Fibroblast of the conjunctiva (primary cell): ENCODE data around the gene TUBA1A.
"Not testable (repeated sequence)": the region's sequence is repeated elsewhere in the genome, so short reads cannot be mapped to it uniquely, and the experiment has no call there.

Experiments
- DNase-seq: peaks from one replicate; pipeline ENCODE4 v3.0.0-alpha.2; 2010; ENCODE audit warnings: low read depth

The TUBA1A gene

DNA sequence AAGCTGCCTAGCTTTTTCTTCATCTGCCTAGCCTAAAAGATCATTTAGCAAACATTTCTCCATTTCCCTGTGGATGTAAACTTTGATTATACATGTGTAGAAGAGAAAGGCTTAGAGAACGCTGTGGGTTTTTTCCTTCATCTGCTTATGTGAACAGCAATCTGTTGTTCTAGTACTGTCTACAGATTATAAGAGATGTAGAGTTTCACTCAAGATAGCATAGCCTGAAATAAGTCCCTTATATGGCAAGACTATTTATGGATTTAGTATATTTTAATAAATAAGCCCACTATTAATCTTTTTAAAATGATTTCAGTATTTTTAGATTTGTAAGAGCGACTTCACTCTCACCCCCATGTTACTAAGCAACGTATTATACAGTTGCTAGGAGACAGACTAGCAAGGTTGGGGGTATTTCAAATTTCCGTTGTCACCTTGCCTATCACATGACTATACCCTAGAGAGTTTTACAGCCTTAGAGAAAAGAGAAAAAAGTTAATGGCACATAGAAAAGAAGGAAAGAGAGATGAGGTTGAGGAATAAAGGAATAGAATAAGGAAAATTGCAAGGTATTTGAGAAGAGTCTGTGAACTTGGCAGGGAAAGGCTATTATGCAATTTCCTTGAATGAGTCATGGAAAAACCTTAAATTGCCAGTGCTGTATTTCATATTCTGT is 12.2 kb upstream of the TUBA1A start:
- DNase-seq = peak; percentile 74

DNA sequence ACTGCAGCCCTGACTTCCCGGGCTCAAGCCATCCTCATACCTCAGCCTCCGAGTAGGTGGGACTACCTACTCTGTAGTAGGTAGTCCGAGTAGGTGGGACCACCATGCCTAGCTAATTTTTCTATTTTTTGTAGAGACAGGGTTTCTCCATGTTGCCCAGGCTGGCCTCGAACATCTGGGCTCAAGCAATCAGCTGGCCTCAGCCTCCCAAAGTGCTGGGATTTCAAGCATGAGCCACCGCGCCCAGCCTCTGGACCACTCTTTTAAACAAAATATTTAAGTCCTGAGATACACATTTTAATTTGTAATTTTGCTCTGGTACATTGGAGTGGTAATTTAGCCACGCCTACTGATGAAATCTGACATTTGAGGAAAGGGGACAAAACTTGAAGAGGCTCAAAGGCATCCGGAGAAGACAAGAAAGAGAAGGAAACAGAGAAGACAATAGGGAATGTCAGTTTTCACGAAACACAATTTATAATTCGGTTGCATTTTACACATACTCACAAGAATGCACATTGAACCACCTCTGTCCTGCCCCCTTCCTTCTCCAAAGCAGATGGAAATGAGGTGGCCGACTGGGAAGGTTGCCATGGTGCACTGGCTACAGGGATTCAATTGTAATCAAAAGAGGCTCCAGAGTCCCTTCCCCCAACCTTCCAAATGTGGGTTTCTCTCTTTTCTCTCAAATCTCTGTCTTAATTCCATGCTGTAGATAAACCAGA is 9.7 kb upstream of the TUBA1A start:
- DNase-seq = peak; percentile 68

DNA sequence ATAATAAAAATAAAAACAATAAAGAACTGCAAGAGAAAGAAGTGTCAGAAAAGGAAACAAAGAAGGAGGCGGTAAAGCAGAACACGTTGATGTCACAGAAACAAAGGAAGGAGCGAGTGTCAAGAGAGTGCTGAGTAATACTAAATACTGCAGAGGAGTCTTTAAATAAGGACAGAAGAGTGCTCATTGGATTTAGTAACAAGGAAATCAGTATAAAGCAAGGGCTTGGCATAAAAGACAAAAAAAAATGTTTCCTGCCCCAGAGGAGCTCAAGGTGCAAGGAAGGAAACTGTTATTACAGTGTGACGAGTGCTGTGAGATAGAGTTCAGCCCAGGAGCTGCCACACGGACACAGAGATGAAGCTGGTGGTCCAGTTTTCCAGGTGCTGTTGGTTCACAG is 8.4 kb upstream of the TUBA1A start:
- DNase-seq = no peak

DNA sequence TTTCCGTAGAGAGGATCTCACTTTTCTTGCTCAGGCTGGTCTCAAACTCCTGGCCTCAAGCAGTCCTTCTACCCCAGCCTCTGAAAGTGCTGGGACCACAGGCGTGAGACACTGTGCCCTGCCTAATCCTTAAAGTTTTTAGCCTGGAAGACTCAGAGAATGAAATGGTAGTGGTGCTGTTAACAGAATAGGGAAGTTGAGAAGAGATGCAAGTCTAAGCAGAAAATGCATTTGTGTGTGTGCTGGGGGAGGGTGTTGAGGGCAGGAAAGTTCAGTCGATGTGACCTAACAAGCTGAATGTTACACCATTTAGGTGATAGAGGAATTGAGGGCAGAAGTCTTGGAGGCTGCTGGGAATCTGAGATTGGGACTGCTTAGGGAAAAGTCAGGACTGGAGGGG is 6.9 kb upstream of the TUBA1A start:
- no peak for DNase-seq

DNA sequence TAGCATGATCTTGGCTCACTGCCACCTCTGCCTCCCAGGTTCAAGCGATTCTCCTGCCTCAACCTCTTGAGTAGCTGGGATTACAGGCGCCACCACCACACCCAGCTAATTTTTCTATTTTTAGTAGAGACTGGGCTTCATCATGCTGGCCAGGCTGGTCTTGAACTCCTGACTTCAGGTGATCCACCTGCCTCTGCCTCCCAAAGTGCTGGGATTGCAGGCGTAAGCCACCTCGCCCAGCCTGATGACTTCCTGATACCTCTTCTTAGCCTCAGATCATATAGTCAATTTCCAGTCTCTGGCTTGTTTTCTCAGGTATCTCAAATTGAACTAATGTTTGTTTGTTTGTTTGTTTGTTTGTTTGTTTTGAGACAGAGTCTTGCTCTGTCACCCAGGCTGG is 4.9 kb upstream of the TUBA1A start:
- DNase-seq = not testable (repeated sequence)

DNA sequence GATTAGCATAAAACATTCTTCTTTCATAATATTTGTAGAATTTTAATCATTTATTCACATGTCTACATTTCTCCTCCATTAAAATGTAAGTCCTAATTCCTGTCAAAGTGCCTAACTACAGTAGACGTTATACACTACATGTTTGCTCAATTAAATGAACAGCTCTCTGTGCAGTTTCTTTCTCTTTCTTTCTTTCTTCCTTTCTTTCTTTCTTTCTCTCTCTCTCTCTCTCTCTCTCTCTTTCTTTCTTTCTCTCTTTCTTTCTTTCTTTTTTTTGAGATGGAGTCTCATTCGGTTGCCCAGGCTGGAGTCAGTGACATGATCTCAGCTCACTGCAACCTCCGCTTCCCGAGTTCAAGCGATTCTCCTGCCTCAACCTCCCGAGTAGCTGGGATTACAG is 2.6 kb upstream of the TUBA1A start:
- DNase-seq = not testable (repeated sequence)

DNA sequence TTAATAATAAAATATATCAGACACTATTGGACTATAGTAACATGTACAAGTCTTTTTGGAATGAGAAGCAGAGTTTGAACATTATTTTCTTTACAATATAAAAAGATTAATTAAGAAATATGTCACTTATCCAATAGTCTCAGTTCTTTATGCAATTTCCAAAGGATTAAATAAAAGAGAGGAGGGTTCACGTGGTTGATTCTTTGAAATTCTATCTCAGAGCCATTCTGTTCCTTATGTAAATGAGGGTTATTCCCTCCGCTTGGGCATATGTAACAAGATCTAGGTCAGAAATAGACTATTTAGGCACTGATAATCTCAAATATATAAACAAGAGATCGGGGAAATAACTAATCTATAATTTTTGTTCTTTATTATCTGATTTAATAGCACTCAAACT is 2.1 kb upstream of the TUBA1A start:
- no peak for DNase-seq

DNA sequence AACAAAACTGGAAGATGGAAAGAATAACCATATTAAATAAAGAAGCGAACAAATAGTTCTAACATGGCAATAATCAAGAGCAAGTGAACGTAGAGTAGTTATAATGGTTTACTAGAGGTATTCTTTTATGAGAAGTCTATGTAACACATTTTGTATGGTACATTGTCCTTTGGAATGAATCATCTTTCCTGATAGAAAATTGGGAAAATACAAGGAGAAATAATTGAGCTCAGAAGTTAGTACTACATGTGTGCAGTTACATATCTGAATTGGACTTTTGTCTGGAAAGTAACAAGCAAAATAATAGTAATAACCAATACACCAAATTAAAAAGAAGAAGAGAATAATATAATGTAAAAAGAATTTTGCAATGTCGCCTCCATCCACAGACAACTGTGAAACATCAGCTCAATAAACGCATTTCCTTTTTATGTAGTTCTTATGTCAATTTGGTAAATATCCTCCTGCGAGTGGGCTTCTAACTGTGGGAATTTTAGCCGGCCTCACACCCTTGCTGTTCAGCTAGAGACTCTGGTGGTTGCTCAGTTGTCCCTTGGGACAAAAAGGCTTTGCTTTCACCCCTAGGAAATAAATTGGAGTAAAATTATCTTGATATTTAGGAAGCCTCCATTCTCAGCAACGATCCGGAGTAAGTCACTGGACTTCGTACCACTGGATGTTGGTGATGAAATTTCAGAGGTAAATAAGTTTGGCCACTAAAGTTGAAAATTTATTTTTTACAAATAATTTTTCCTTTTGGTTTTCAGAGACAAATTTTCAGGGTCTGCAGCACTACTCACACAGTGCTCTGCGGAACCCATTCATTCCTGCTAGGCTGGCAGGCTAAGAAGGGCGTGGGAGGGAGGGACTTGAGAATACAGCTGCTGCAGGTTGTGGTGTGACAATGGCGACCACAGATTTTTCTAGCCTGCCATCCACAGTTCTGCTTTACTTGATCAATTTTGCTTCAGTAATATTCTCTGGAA is 1.1 kb upstream of the TUBA1A start:
- no peak for DNase-seq

DNA sequence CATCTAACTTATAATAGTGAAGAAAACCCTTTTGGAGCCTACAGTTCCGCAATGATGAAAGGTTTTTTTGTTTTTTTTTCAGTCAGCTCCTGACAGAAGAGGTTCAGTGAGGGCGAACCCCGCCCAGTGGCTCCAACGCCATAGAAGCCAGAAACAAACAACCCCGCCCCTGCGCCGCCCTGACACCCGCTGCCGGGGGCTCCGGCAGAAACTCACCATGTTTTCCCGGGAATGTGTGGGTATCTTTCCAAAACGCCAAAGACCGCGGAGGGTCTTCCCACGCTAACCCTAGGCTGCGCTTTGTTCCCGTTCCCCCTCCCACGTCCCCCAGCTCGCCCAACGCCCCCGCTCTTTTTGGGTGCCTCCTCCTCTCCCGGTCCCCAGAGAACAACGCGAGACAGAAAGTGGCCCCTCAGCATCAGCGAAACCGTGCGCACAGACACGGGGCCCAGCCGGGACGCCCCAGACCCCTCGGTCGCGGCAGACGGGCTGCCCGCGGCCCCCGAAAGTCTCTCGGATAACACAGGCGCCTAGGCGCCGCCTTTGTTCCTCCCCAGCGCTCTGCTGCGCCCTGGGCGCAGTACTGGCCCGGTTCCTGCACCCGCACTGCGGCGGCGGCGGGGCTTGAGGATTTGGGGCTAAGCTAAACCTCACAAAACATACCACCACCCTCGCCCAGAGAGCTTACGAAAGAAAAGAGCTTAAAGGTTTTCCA is 522 bp downstream of the TUBA1A start:
- peak; percentile 66 for DNase-seq

DNA sequence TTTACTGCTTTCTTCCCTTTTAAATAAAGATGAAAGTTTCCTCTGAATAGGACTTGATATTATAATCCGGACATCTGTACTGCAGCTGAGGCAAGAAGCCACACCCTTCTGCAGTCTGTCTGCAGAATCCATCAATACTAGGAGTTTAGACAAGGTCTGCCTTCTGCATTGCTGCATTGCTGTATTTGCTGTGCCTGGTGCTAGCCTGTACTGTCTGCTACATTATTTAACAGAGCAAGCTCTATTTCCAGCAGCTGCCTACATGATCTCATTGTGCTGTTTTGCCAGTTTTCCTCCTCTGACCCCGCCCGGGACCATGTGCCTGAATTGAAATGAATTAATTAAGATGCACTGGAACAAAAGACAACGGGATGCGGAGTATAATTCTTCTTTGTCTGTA is 1.7 kb downstream of the TUBA1A start:
- DNase-seq = peak; percentile 57

DNA sequence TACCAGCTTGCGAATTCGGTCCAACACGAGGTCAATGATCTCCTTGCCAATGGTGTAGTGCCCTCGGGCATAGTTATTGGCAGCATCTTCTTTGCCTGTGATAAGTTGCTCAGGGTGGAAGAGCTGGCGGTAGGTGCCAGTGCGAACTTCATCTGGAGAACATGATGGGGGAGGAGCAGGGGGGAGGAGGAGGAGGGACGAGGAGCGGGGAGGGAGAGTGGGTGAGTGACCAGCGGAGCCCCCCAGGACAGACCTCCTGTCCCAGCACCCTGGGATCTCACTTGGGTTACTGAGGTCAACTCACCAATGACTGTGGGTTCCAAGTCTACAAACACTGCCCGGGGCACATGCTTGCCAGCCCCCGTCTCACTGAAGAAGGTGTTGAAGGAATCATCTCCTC is 2.6 kb downstream of the TUBA1A start:
- not testable (repeated sequence) for DNase-seq

DNA sequence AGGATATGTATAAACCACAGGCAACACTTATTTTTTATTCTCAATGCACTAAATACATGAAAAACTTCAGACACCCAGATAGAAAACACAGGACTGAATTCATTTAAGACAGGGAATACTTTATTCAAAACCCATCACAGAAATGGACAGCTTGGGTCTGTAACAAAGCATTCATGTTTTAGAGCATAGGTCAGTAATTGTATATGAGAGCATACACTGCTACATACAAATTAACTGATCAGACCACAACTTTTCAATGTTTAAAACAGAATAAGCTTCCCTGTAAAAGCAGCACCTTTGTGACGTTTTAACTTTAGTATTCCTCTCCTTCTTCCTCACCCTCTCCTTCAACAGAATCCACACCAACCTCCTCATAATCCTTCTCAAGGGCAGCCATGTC is 4.2 kb downstream of the TUBA1A start:
- DNase-seq = not testable (repeated sequence)

DNA sequence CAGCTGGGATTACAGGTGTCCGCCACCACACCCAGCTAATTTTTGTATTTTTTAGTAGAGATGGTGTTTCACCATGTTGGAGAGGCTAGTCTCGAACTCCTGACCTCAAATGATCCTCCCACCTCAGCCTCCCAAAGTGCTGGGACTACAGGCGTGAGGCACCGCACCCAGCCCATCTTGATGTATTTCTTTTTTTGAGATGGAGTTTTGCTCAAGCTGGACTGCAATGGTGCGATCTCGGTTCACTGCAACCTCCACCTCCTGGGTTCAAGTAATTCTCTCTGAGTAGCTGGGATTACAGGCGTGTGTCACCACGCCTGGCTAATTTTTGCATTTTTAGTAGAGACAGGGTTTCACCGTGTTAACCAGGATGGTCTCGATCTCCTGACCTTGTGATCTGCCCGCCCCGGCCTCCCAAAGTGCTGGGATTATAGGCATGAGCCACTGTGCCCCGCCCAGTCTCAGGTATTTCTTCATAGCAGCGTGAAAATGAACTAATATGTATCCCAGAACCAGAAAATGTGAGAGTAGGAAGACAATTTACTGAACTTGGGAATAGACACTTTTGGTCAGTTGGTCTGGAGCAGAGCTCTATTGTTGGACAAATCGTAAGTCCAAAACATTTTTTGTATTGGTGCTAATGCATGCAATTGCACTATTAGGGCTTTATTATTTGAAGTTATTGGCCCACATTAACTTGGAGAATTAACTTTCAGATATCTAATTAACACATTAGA is 5.5 kb downstream of the TUBA1A start:
- DNase-seq = not testable (repeated sequence)

DNA sequence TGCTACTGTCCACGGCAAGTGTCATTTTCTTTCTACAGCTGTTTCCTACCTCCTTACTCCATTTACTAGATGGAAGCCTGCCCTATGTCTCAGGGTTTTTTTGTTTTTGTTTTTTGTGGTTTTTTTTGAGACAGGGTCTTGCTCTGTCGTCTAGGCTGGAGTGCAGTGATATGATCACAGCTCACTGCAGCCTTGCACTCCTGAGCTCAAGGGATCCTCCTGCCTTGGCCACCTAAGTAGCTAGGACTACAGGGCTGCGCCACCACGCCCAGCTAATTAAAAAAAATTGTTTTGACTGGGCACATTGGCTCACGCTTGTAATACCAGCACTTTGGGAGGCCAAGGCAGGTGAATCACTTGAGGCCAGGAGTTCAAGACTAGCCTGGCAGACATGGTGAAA is 14.7 kb downstream of the TUBA1A start:
- DNase-seq = no peak

DNA sequence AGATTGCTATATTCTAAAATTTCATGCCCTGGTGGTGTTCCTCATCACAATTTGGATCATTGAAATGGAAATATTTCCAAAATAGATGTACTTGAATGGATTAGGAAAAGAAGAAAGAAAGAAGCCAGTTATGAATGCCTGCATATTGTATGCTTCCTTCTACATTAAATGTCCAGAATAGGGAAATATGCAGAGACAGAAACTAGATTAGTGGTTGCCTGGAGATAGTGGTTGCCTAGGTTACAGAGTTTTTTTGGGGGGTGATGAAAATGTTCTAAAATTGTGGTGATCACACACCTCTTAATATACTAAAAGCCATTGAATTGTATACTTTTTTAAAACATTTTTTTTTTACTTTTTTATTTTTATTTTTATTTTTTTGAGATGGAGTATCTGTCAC is 18.0 kb downstream of the TUBA1A start:
- no peak for DNase-seq

DNA sequence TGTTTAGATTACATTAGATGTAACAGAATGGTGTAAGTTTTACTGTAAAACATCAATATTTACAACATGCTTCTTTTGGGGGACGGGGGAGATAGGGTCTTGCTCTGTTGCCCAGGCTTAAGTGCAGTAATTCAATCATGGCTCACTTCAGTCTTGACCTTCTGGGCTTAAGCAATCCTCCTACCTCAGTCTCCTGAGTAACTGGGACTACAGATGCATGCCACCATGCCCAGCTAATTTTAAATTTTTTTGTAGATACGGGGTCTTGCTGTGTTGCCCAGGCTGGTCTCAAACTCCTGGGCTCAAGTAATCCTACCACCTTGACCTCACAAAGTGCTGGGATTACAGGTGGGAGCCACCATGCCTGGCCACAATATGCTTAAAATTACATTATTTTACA is 23.8 kb downstream of the TUBA1A start:
- no peak for DNase-seq

DNA sequence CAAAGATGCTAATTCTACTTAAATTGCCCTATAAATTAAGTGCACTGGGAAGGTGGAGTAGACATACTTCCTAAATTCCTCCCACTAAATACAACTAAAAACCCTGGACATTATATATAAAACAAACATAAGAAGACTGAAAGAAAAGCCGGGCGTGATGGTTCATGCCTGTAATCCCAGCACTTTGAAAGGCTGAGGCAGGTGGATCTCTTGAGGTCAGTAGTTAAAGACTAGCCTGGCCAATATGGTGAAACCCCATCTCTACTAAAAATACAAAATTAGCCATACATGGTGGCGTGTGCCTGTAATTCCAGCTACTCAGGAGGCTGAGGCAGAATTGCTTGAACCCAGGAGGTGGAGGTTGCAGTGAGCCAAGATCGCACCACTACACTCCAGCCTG is 27.0 kb downstream of the TUBA1A start:
- not testable (repeated sequence) for DNase-seq

DNA sequence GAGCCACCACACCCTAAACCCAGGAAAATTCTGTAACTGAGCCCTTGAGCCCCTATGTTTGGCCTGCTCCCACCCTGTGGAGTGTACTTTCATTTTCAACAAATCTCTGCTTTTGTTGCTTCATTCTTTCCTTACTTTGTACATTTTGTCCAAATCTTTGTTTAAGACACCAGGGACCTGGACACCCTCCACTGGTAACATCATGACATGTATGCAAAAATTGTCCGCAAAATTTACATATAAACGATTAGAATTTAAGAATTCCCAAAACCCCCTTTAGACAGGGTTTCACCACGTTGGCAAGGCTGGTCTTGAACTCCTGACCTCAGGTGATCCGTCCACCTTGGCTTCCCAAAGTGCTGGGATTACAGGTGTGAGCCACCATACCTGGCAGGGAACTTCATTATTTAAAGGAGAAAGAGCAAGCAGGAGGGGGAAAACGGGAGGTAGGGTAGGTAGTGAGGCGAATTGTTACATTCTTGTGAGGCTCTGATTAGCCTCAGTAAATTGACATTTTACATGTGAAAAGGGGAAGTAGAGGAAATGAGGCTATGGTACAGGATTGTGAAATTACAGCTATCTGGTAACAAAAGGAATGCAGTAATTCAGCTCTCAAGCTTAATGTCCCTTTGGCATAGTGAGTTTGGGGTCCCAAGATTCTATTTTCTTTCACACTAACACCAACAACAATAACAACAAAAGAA is 27.6 kb downstream of the TUBA1A start:
- DNase-seq = no peak

DNA sequence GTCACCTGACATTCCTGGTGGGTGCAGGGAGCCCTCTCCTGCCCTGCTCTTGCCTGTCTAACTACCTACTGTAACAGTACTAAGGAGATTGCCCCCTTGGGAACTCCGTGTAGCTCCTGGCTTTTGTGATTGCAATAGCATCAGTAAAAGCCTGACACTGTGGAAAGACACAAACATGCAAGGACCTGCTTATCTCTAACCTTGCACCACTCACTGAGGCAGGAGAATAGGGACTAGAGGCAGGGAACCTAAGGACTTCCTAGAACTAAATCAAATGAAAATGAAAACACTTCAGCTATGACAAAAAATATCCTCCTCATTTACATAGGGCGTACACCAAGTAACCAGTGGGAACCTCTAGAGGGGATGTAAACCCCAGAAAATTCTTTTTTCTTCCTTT is 28.5 kb downstream of the TUBA1A start:
- no peak for DNase-seq

DNA sequence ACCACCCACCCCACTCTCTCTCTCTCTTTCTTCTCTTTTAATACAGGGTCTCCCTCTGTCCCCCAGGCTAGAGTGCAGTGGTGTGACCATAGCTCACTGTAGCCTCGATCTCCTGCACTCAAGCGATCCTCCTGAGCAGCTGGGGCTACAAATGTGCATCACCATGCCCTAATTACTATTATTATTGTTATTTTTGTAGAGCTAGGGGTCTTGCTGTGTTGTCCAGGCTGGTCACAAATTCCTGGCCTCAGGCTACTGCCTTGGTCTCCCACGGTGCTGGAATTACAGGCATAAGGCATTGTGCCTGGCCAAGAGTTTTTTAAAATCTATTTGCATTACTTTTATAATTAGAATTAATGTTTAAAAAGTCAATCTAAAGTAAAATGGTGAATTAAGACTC is 34.7 kb downstream of the TUBA1A start:
- no peak for DNase-seq

DNA sequence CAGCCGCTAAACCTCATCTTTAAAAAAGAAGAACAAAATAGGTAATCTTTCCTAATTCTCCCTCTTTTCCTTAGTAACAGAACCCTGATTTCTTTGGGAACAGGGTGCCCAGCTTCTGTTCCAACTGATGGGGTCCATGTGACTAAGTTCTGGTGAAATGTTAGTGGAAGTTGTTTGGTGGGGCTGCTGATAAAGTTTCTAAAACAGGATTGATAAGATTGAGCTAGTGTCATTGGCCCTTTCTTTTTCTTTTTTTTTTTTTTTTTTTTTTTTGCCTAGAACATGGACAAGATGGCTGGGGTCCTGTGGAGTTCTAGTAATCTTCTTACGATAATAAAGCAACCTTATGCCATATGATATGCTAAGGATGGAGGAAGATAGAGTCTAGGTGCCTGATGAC is 41.5 kb downstream of the TUBA1A start:
- DNase-seq = no peak
